Kidney epithelial cell (primary cell): ENCODE measurements around the gene AQP5. TPM values are rescaled to one million over a fixed set of nuclear protein-coding genes. Genes with fewer than 3 reads are reported as not detected.

Experiments
- DNase-seq: peaks from one replicate; pipeline ENCODE4 v3.0.0-alpha.2; 2010; ENCODE audit warnings: low read depth
- H3K27me3 ChIP-seq: 2 replicates; pipeline ENCODE4 v1.6.0; 2011; ENCODE audit warnings: low read length; ENCODE audit not compliant: control insufficient read depth, insufficient read depth
- H3K36me3 ChIP-seq: 2 replicates; pipeline ENCODE4 v1.5.1; 2011; ENCODE audit warnings: low read length; ENCODE audit not compliant: control insufficient read depth, insufficient read depth
- H3K4me3 ChIP-seq: 2 replicates; pipeline ENCODE4 v1.5.1; 2011; ENCODE audit warnings: low read depth, mild to moderate bottlenecking, control low read depth, low read length
- CTCF ChIP-seq: IDR thresholded peaks from 2 replicates; pipeline ENCODE4 v1.5.1; 2011; ENCODE audit warnings: mild to moderate bottlenecking, moderate library complexity, low read length, control low read depth, inconsistent platforms; ENCODE audit not compliant: insufficient read depth, poor library complexity, severe bottlenecking
- total RNA-seq: library from RNA; depleted of rRNA; stranded (reverse); fragments of >200 nt; gene quantifications from 2 replicates; pipeline ENCODE4 v1.2.3, GENCODE V29; 2015

Gene AQP5
- total RNA-seq, 1 donor from 2014 or later = not detected

- H3K4me3 ChIP-seq = no peak overlapping the region
- TF ChIP-seq CTCF = no peak
- H3K36me3 ChIP-seq = no peaks in the 10 kb centered on the region
- DNase-seq = no peak
- H3K27me3 ChIP-seq = peaks cover 5% of the 10 kb centered on the region
These were observed 41.3 kb upstream of the AQP5 start for GRCh38 chr12:49920241-49920914.

GRCh38 chr12:49920915-49921286 lies 40.8 kb upstream of the AQP5 start:
- peaks cover 5% of the 10 kb centered on the region for H3K27me3 ChIP-seq
- no peak for DNase-seq
- no peak overlapping the region for H3K4me3 ChIP-seq
- TF ChIP-seq CTCF = no peak
- H3K36me3 ChIP-seq = no peaks in the 10 kb centered on the region

GRCh38 chr12:49921299-49921698 lies 40.4 kb upstream of the AQP5 start:
- no peak overlapping the region for H3K4me3 ChIP-seq
- DNase-seq = no peak
- no peaks in the 10 kb centered on the region for H3K36me3 ChIP-seq
- TF ChIP-seq CTCF = no peak
- peaks cover 5% of the 10 kb centered on the region for H3K27me3 ChIP-seq

- Histone ChIP-seq H3K27me3 (peaks cover 5% of the 10 kb centered on the region), H3K4me3 (no peak overlapping the region), H3K36me3 (no peaks in the 10 kb centered on the region)
- DNase-seq = no peak
- no peak for TF ChIP-seq CTCF
These were observed 39.7 kb upstream of the AQP5 start for GRCh38 chr12:49921936-49922335.

- Histone ChIP-seq H3K27me3 (peaks cover 5% of the 10 kb centered on the region), H3K36me3 (no peaks in the 10 kb centered on the region), H3K4me3 (no peak overlapping the region)
- no peak for TF ChIP-seq CTCF
- DNase-seq = no peak
These were observed 39.2 kb upstream of the AQP5 start for GRCh38 chr12:49922349-49923034.

GRCh38 chr12:49923035-49923644 lies 38.5 kb upstream of the AQP5 start:
- no peak for TF ChIP-seq CTCF
- Histone ChIP-seq H3K4me3 (no peak overlapping the region), H3K27me3 (peaks cover 2% of the 10 kb centered on the region), H3K36me3 (no peaks in the 10 kb centered on the region)
- no peak for DNase-seq
